ENCODE data around the gene DOCK1. TPM values are rescaled to one million over a fixed set of nuclear protein-coding genes. Genes with fewer than 3 reads are reported as not detected.

DOCK1 gene
- total RNA-seq, 2 donors from 2014 or later = 34.3 to 44.1 TPM

GRCh38 chr10:126979311-126979710 lies 74.1 kb downstream of the DOCK1 start:
- ATAC-seq = no peak
- intact Hi-C loops (cut with DNase I) = no loop called here
- H3K4me1 ChIP-seq = no peaks in the 10 kb centered on the region
- no peak for TF ChIP-seq POLR2A (IDR thresholded peaks at IDR 0.05)
- TF ChIP-seq, protein P1, sequence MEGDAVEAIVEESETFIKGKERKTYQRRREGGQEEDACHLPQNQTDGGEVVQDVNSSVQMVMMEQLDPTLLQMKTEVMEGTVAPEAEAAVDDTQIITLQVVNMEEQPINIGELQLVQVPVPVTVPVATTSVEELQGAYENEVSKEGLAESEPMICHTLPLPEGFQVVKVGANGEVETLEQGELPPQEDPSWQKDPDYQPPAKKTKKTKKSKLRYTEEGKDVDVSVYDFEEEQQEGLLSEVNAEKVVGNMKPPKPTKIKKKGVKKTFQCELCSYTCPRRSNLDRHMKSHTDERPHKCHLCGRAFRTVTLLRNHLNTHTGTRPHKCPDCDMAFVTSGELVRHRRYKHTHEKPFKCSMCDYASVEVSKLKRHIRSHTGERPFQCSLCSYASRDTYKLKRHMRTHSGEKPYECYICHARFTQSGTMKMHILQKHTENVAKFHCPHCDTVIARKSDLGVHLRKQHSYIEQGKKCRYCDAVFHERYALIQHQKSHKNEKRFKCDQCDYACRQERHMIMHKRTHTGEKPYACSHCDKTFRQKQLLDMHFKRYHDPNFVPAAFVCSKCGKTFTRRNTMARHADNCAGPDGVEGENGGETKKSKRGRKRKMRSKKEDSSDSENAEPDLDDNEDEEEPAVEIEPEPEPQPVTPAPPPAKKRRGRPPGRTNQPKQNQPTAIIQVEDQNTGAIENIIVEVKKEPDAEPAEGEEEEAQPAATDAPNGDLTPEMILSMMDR (IDR thresholded peaks at IDR 0.05) = no peak
- DNase-seq = no peak
- 93 to 94% methylated on average over 1 of the region's 1 CpG for WGBS, 2 donors
- H3K36me3 ChIP-seq (replicated peaks in 1 of 2; ENCODE audit: insufficient read depth in 1 of 2, low read depth in 2 of 2) = no peaks in the 10 kb centered on the region
- H3K27ac ChIP-seq = no peak overlapping the region
- no peaks in the 10 kb centered on the region for H3K27me3 ChIP-seq
- H3K4me3 ChIP-seq = no peak overlapping the region
- H3K9me3 ChIP-seq = no peaks in the 10 kb centered on the region

DNA sequence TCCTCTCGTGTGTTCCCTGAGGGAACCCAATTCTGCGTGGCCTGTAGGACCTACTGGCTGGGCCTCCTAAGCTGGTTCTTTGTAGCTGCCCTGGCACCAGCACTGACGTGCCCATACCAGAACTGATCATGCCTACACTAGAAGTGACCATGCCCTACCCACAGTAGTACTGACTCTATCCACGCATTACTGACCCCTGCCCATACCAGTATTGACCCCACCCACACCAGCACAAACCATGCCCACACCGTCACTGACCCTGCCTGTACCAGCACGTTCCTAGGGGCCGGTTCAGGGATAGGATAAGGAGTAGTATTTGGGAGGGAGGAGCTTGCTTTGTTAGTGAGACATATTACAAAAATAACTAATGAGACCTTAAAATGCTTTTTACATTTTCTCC lies 88.0 kb downstream of the DOCK1 start:
- DNase-seq = no peak
- Histone ChIP-seq H3K4me1 (no peaks in the 10 kb centered on the region), H3K9me3 (no peaks in the 10 kb centered on the region), H3K27ac (no peak overlapping the region), H3K27me3 (no peaks in the 10 kb centered on the region), H3K4me3 (no peak overlapping the region), H3K36me3 (replicated peaks in 1 of 2; ENCODE audit: insufficient read depth in 1 of 2, low read depth in 2 of 2) (peaks cover 0 to 11% of the 10 kb centered on the region in 2 donors)
- intact Hi-C loops (cut with DNase I) = no loop called here
- ATAC-seq = no peak
- WGBS, 2 donors = 91 to 98% methylated on average over 6 to 7 of the region's 7 CpGs
- TF ChIP-seq, protein P1 (IDR thresholded peaks at IDR 0.05) = no peak
- no peak for TF ChIP-seq POLR2A (IDR thresholded peaks at IDR 0.05)

DNA sequence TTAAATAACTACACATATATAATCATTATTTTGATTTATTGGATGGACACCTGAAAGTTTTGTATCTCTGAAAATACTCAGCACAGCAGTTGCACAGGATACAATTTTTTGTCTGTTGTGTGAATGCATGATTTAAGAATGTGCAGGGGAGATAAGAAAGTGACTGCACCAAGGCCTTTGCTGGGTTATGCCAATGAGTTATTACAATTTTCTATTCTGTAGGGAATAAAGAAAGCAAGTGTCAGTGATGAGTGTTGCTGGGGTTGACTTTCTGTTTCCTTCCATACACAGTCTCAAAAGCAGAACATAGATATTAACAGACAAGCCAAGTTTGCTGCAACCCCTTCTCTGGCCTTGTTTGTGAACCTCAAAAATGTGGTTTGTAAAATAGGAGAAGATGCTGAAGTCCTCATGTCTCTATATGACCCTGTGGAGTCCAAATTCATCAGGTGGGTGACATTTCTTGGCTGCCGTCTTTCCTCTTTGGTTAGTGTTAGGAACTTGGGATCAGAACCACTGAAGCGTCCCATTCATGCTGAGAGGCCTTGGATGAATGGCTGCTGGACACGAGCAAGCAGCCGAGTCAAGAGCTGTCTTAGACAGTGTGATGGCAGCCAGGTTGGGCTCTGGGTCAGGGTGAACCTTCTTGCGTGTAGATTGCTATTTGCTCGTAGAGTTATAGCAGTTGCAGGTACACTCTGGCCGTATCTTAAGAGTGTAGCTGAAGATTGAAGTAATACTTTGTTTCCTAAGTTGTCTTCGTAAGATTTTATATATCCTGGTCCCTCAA lies 92.8 kb downstream of the DOCK1 start:
- peaks cover 0 to 8% of the 10 kb centered on the region in 2 donors for H3K36me3 ChIP-seq (replicated peaks in 1 of 2; ENCODE audit: insufficient read depth in 1 of 2, low read depth in 2 of 2)
- TF ChIP-seq, protein P1 (IDR thresholded peaks at IDR 0.05) = no peak
- no peak for TF ChIP-seq POLR2A (IDR thresholded peaks at IDR 0.05)
- intact Hi-C loops (cut with DNase I) = no loop called here
- H3K27me3 ChIP-seq = no peaks in the 10 kb centered on the region
- no peaks in the 10 kb centered on the region for H3K4me1 ChIP-seq
- no peaks in the 10 kb centered on the region for H3K9me3 ChIP-seq
- no peak for ATAC-seq
- no peak overlapping the region for H3K27ac ChIP-seq
- 91 to 98% methylated on average over 8 of the region's 8 CpGs for WGBS, 2 donors
- no peak for DNase-seq
- no peak overlapping the region for H3K4me3 ChIP-seq

- Histone ChIP-seq H3K4me1 (no peaks in the 10 kb centered on the region), H3K27me3 (no peaks in the 10 kb centered on the region), H3K27ac (no peak overlapping the region), H3K36me3 (replicated peaks in 1 of 2; ENCODE audit: insufficient read depth in 1 of 2, low read depth in 2 of 2) (peaks cover 0 to 8% of the 10 kb centered on the region in 2 donors), H3K4me3 (no peak overlapping the region), H3K9me3 (no peaks in the 10 kb centered on the region)
- no peak for DNase-seq
- TF ChIP-seq, protein P1 (IDR thresholded peaks at IDR 0.05) = no peak
- TF ChIP-seq POLR2A (IDR thresholded peaks at IDR 0.05) = no peak
- no peak for ATAC-seq
- 83 to 93% methylated on average over 12 of the region's 12 CpGs for WGBS, 2 donors
- intact Hi-C loops (cut with DNase I) = no loop called here
Observed at GRCh38 chr10:127000598-127000997, 95.4 kb downstream of the DOCK1 start.
